SH-SY5Y (cell line): Measurements from ENCODE around the gene CPA3.

Experiments
- GATA2 ChIP-seq: IDR thresholded peaks from 2 replicates; pipeline ENCODE4 v1.6.1; 2011; ENCODE audit warnings: mild to moderate bottlenecking, low read depth, low read length
- GATA3 ChIP-seq: IDR thresholded peaks from 2 replicates; pipeline ENCODE4 v1.6.1; 2011; ENCODE audit warnings: low read depth, mild to moderate bottlenecking, low read length, moderate library complexity

- no peak for TF ChIP-seq GATA2
- TF ChIP-seq GATA3, result no peak
These were observed 36.9 kb upstream of the CPA3 start for GRCh38 chr3:148828136-148828690.
